ENCODE measurements around the gene SLC24A1. TPM values are rescaled to one million over a fixed set of nuclear protein-coding genes. Genes with fewer than 3 reads are reported as not detected.

SLC24A1 gene
- total RNA-seq, 1 donor from 2014 or later, result 2.0 TPM

- H3K4me1 ChIP-seq, result peaks cover 0 to 2% of the 10 kb centered on the region in 2 donors
- TF ChIP-seq CTCF (IDR thresholded peaks at IDR 0.05), result no peak
- H3K4me3 ChIP-seq, result no peak overlapping the region
- no peak overlapping the region for H3K27ac ChIP-seq
- DNase-seq (ENCODE audit: low spot score in 2 of 2), result no peak
- H3K27me3 ChIP-seq, result no peaks in the 10 kb centered on the region
- no peaks in the 10 kb centered on the region for H3K36me3 ChIP-seq
- intact Hi-C loops (cut with DNase I), result no loop called here
- no peaks in the 10 kb centered on the region for H3K9me3 ChIP-seq
These were observed 20.9 kb downstream of the SLC24A1 start for GRCh38 chr15:65642594-65642993.

GRCh38 chr15:65644282-65644681 is 22.5 kb downstream of the SLC24A1 start:
- Histone ChIP-seq H3K9me3 (no peaks in the 10 kb centered on the region), H3K27me3 (no peaks in the 10 kb centered on the region), H3K4me3 (no peak overlapping the region), H3K4me1 (no peaks in the 10 kb centered on the region), H3K36me3 (no peaks in the 10 kb centered on the region), H3K27ac (no peak overlapping the region)
- intact Hi-C loops (cut with DNase I), result no loop called here
- TF ChIP-seq CTCF (IDR thresholded peaks at IDR 0.05), result no peak
- DNase-seq (ENCODE audit: low spot score in 2 of 2), result no peak

- no peak for DNase-seq (ENCODE audit: low spot score in 2 of 2)
- TF ChIP-seq CTCF (IDR thresholded peaks at IDR 0.05), result no peak
- Histone ChIP-seq H3K27me3 (no peaks in the 10 kb centered on the region), H3K36me3 (no peaks in the 10 kb centered on the region), H3K9me3 (no peaks in the 10 kb centered on the region), H3K27ac (no peak overlapping the region), H3K4me1 (no peaks in the 10 kb centered on the region), H3K4me3 (no peak overlapping the region)
- intact Hi-C loops (cut with DNase I), result no loop called here
These were observed 23.7 kb downstream of the SLC24A1 start for GRCh38 chr15:65645392-65645791.

- H3K9me3 ChIP-seq, result no peaks in the 10 kb centered on the region
- no peaks in the 10 kb centered on the region for H3K4me1 ChIP-seq
- no peaks in the 10 kb centered on the region for H3K27me3 ChIP-seq
- DNase-seq (ENCODE audit: low spot score in 2 of 2), result no peak
- H3K36me3 ChIP-seq, result peaks cover 0 to 3% of the 10 kb centered on the region in 2 donors
- intact Hi-C loops (cut with DNase I), result no loop called here
- TF ChIP-seq CTCF (IDR thresholded peaks at IDR 0.05), result no peak
- no peak overlapping the region for H3K4me3 ChIP-seq
- no peak overlapping the region for H3K27ac ChIP-seq
These were observed 24.7 kb downstream of the SLC24A1 start for GRCh38 chr15:65646486-65646885.

GRCh38 chr15:65650312-65651041 is 28.7 kb downstream of the SLC24A1 start:
- Histone ChIP-seq H3K9me3 (no peaks in the 10 kb centered on the region), H3K27ac (no peak overlapping the region), H3K4me3 (no peak overlapping the region), H3K4me1 (no peaks in the 10 kb centered on the region), H3K27me3 (no peaks in the 10 kb centered on the region), H3K36me3 (peaks cover 3 to 13% of the 10 kb centered on the region in 2 donors)
- no peak for TF ChIP-seq CTCF (IDR thresholded peaks at IDR 0.05)
- DNase-seq (ENCODE audit: low spot score in 2 of 2), result no peak
- intact Hi-C loops (cut with DNase I), result no loop called here

GRCh38 chr15:65651042-65651322 is 29.2 kb downstream of the SLC24A1 start:
- intact Hi-C loops (cut with DNase I), result no loop called here
- H3K27ac ChIP-seq, result no peak overlapping the region
- TF ChIP-seq CTCF (IDR thresholded peaks at IDR 0.05), result no peak
- DNase-seq (ENCODE audit: low spot score in 2 of 2), result no peak
- H3K4me3 ChIP-seq, result no peak overlapping the region
- H3K27me3 ChIP-seq, result no peaks in the 10 kb centered on the region
- H3K36me3 ChIP-seq, result peaks cover 3 to 18% of the 10 kb centered on the region in 2 donors
- no peaks in the 10 kb centered on the region for H3K9me3 ChIP-seq
- H3K4me1 ChIP-seq, result no peaks in the 10 kb centered on the region

Measured in ascending aorta (tissue), 2 donors.